CD4-positive, alpha-beta T cell (primary cell): ENCODE results near the gene SUSD2. TPM values are rescaled to one million over a fixed set of nuclear protein-coding genes. Genes with fewer than 3 reads are reported as not detected.
A peak's percentile ranks its signal among the peaks of the same experiment; 100 is the strongest.

Experiments used
- ATAC-seq: fragments of 200-7000 bp; cut with Tn5 transposase; one replicate; pipeline ENCODE4 v1.10.0; 2022; ENCODE audit warnings: mild to moderate bottlenecking; ENCODE audit not compliant: poor library complexity
- CTCF ChIA-PET: fragments of 350-600 bp; sonication (Branson Sonifier 250); formaldehyde crosslinking; loops from one replicate; lab custom pipeline; 2021; ENCODE audit warnings: antibody characterized with exemption, inconsistent platforms; lab: Charles Lee
- POLR2A ChIA-PET: fragments of 350-600 bp; sonication (Branson Sonifier 250); formaldehyde crosslinking; loops from one replicate; lab custom pipeline; 2021; ENCODE audit warnings: antibody characterized with exemption, inconsistent platforms; lab: Charles Lee
- DNase-seq, 14 experiments: peaks; one replicate each; pipeline ENCODE4 v3.0.0-alpha.2; 2013 to 2020; ENCODE audit warnings: mixed read lengths in 2 of 14
- H3K27ac ChIP-seq, 2 donors: one replicate each; pipeline versions ENCODE4 v1.5.1 to v1.7.0; 2013; ENCODE audit warnings: low read length in 2 of 2, low read depth in 1 of 2, mild to moderate bottlenecking in 1 of 2
- H3K27me3 ChIP-seq, 2 experiments: 1 replicate in 1 of 2; 2 replicates in 1 of 2; pipeline versions ENCODE4 v1.6.1 to v1.7.0; 2013; ENCODE audit warnings: low read length in 2 of 2, control low read depth in 1 of 2, mild to moderate bottlenecking in 1 of 2, moderate library complexity in 1 of 2; ENCODE audit not compliant: insufficient read depth in 2 of 2, control insufficient read depth in 1 of 2
- H3K36me3 ChIP-seq: one replicate; pipeline ENCODE4 v1.6.1; 2013; ENCODE audit warnings: low read length, control low read depth; ENCODE audit not compliant: insufficient read depth
- H3K4me1 ChIP-seq: one replicate; pipeline ENCODE4 v1.6.1; 2013; ENCODE audit warnings: low read length, control low read depth; ENCODE audit not compliant: insufficient read depth
- H3K4me3 ChIP-seq: one replicate; pipeline ENCODE4 v1.5.1; 2013; ENCODE audit warnings: mild to moderate bottlenecking, low read length, moderate library complexity
- H3K9me3 ChIP-seq, 2 experiments: 1 replicate in 1 of 2; 2 replicates in 1 of 2; pipeline versions ENCODE4 v1.6.1 to v1.7.0; 2013; ENCODE audit warnings: low read length in 2 of 2, mild to moderate bottlenecking in 2 of 2, control low read depth in 1 of 2, moderate library complexity in 1 of 2; ENCODE audit not compliant: control insufficient read depth in 1 of 2, insufficient read depth in 1 of 2
- H3K27ac Mint-ChIP-seq: one replicate; pipeline ENCODE4 v1.8.0; 2020; ENCODE audit warnings: mixed read lengths
- H3K27me3 Mint-ChIP-seq: one replicate; pipeline ENCODE4 v1.8.0; 2021; ENCODE audit warnings: mixed read lengths
- H3K36me3 Mint-ChIP-seq: one replicate; pipeline ENCODE4 v1.8.0; 2021; ENCODE audit warnings: low read depth, mixed read lengths
- H3K4me1 Mint-ChIP-seq: one replicate; pipeline ENCODE4 v1.8.0; 2021; ENCODE audit warnings: low read depth, mixed read lengths
- H3K4me3 Mint-ChIP-seq: one replicate; pipeline ENCODE4 v1.8.0; 2020; ENCODE audit warnings: mild to moderate bottlenecking, mixed read lengths
- H3K9me3 Mint-ChIP-seq: one replicate; pipeline ENCODE4 v1.8.0; 2020; ENCODE audit warnings: mixed read lengths
- CTCF ChIP-seq: fragments of 200-600 bp; IDR thresholded peaks from one replicate; pipeline ENCODE4 v1.8.0; 2022; ENCODE audit warnings: antibody characterized with exemption, mild to moderate bottlenecking
- intact Hi-C, 2 experiments: fragments of 100-400 bp; cut with DNase I in 1 of 2; cut with micrococcal nuclease in 1 of 2; formaldehyde crosslinking; loops; one replicate each; pipeline versions ENCODE4 v1.15.1 to v1.9.0; 2023 to 2025; cut with DNase I, micrococcal nuclease
- total RNA-seq, 174 experiments: library from RNA in 2 of 174; stranded (reverse) in 2 of 174; gene quantifications; one replicate each; pipeline ENCODE4 v1.2.3 and lab custom pipeline; 2021 to 2026

SUSD2 gene
- total RNA-seq, 2 experiments from 2014 or later = 0.80 to 1.5 TPM

GRCh38 chr22:24225044-24225601 lies 43.8 kb downstream of the SUSD2 start:
- CTCF ChIA-PET = no interaction called here
- no peak for ATAC-seq
- no peaks in the 10 kb centered on the region for H3K36me3 Mint-ChIP-seq
- POLR2A ChIA-PET = no interaction called here
- H3K4me1 Mint-ChIP-seq = no peaks in the 10 kb centered on the region
- Histone ChIP-seq H3K9me3 (peaks cover 0 to 24% of the 10 kb centered on the region in 2 experiments), H3K27ac (no peak overlapping the region), H3K27me3 (no peaks in the 10 kb centered on the region), H3K36me3 (no peaks in the 10 kb centered on the region), H3K4me3 (no peak overlapping the region), H3K4me1 (no peaks in the 10 kb centered on the region)
- H3K27me3 Mint-ChIP-seq = no peaks in the 10 kb centered on the region
- no peak for TF ChIP-seq CTCF
- intact Hi-C loops = no loop called here
- peaks cover 4% of the 10 kb centered on the region for H3K9me3 Mint-ChIP-seq
- no peak overlapping the region for H3K27ac Mint-ChIP-seq
- no peak overlapping the region for H3K4me3 Mint-ChIP-seq
- no peak for DNase-seq

- CTCF ChIA-PET = no interaction called here
Measured at GRCh38 chr22:24225951-24226350, 44.7 kb downstream of the SUSD2 start.

GRCh38 chr22:24230911-24231656 lies 49.8 kb downstream of the SUSD2 start:
- Mint-ChIP-seq H3K4me1 (peaks cover 4% of the 10 kb centered on the region), H3K27ac (no peak overlapping the region), H3K27me3 (no peaks in the 10 kb centered on the region), H3K36me3 (no peaks in the 10 kb centered on the region), H3K4me3 (no peak overlapping the region), H3K9me3 (no peaks in the 10 kb centered on the region)
- Histone ChIP-seq H3K27ac (no peak overlapping the region), H3K27me3 (no peaks in the 10 kb centered on the region), H3K4me3 (no peak overlapping the region), H3K4me1 (no peaks in the 10 kb centered on the region), H3K36me3 (no peaks in the 10 kb centered on the region), H3K9me3 (no peaks in the 10 kb centered on the region)
- peak; percentile 76 for ATAC-seq
- intact Hi-C loops = loop anchor here in 1 of 2 experiments (2.0 kb wide), 1 partner anchor 98 kb away; no protein-coding TSS in a partner anchor
- peak; percentile 42 for TF ChIP-seq CTCF
- CTCF ChIA-PET = interaction anchor here (1.0 to 1.3 kb wide), 3 partner anchors 124 to 221 kb away, joined by 3 to 4 read pairs (median 3); no protein-coding TSS in a partner anchor
- DNase-seq = peak; percentile 46 to 76 (median 57)
- POLR2A ChIA-PET = interaction anchor here (1.3 kb wide), 1 partner anchor 12 kb away, joined by 8 read pairs; no protein-coding TSS in a partner anchor

More at GRCh38 chr22:24225951-24226350, 44.7 kb downstream of the SUSD2 start:
- no peak for TF ChIP-seq CTCF
- no peak overlapping the region for H3K27ac ChIP-seq
- no peaks in the 10 kb centered on the region for H3K4me1 ChIP-seq
- H3K36me3 ChIP-seq = no peaks in the 10 kb centered on the region
- ATAC-seq (no peak), DNase-seq (no peak)
- H3K9me3 Mint-ChIP-seq = peaks cover 4% of the 10 kb centered on the region
- peaks cover 0 to 24% of the 10 kb centered on the region in 2 experiments for H3K9me3 ChIP-seq
- no peaks in the 10 kb centered on the region for H3K36me3 Mint-ChIP-seq
- H3K4me3 Mint-ChIP-seq = no peak overlapping the region
- H3K27me3 ChIP-seq = no peaks in the 10 kb centered on the region
- no peaks in the 10 kb centered on the region for H3K27me3 Mint-ChIP-seq
- no peaks in the 10 kb centered on the region for H3K4me1 Mint-ChIP-seq
- intact Hi-C loops = no loop called here
- no peak overlapping the region for H3K27ac Mint-ChIP-seq
- POLR2A ChIA-PET = no interaction called here
- H3K4me3 ChIP-seq = no peak overlapping the region
